Transverse colon (tissue), 4 donors: Measurements from ENCODE around the gene MAPKAP1. TPM values are rescaled to one million over a fixed set of nuclear protein-coding genes. Genes with fewer than 3 reads are reported as not detected.

Source experiments
- DNase-seq: peaks from one replicate; pipeline ENCODE4 v3.0.0-alpha.2; 2019
- H3K27ac ChIP-seq, 4 donors: fragments of 200-600 bp; sonication (generic); 2 replicates each; pipeline ENCODE4 v1.5.1; 2016 to 2018; ENCODE audit warnings: inconsistent platforms in 4 of 4
- H3K27me3 ChIP-seq: fragments of 200-600 bp; sonication (generic); 2 replicates; pipeline ENCODE4 v1.5.1; 2017; ENCODE audit warnings: inconsistent platforms
- H3K36me3 ChIP-seq, 4 donors: fragments of 200-600 bp; sonication (generic); 2 replicates each; pipeline ENCODE4 v1.5.1; 2017 to 2019; ENCODE audit warnings: inconsistent platforms in 4 of 4
- H3K4me1 ChIP-seq, 4 donors: fragments of 200-600 bp; sonication (generic); 2 replicates each; pipeline ENCODE4 v1.5.1; 2017 to 2020; ENCODE audit warnings: inconsistent platforms in 4 of 4
- H3K4me3 ChIP-seq, 4 donors: fragments of 200-600 bp; sonication (generic); 1 replicate in 1 of 4; 2 replicates in 3 of 4; pipeline versions ENCODE4 v1.5.1 to v1.6.1; 2017 to 2019; ENCODE audit warnings: inconsistent platforms in 4 of 4
- H3K9me3 ChIP-seq, 2 donors: fragments of 200-600 bp; sonication (generic); 2 replicates each; pipeline ENCODE4 v1.5.1; 2017 to 2019; ENCODE audit warnings: inconsistent platforms in 2 of 2
- CTCF ChIP-seq, 5 experiments: fragments of 200-600 bp in 3 of 5; fragments of 450-650 bp in 2 of 5; sonication (generic) in 3 of 5; IDR thresholded peaks; 1 replicate in 2 of 5; 2 replicates in 3 of 5; pipeline ENCODE4 v1.5.1; 2016 to 2017; ENCODE audit warnings: antibody characterized with exemption in 5 of 5, inconsistent platforms in 3 of 5, mild to moderate bottlenecking in 2 of 5, moderate library complexity in 1 of 5
- EP300 ChIP-seq: sonication (generic); formaldehyde crosslinking; IDR thresholded peaks from one replicate; pipeline ENCODE4 v1.6.1; 2017; ENCODE audit warnings: antibody characterized with exemption, low read depth
- POLR2A ChIP-seq: fragments of 450-650 bp; IDR thresholded peaks from one replicate; pipeline ENCODE4 v1.6.1; 2016; ENCODE audit warnings: antibody characterized with exemption, mild to moderate bottlenecking, moderate library complexity
- POLR2AphosphoS5 ChIP-seq, 3 donors: sonication (generic); formaldehyde crosslinking; IDR thresholded peaks; one replicate each; pipeline ENCODE4 v1.6.1; 2016; ENCODE audit warnings: antibody characterized with exemption in 3 of 3
- WGBS, 2 donors: methylation state at CpG; one replicate each; pipeline ENCODE4 v1.1.5; 2018; ENCODE audit warnings: low coverage in 1 of 2; 5-methylcytosine and 5-hydroxymethylcytosine counted together
- in situ Hi-C, 4 donors: fragments of 200-750 bp; cut with MboI; loops; one replicate each; pipeline versions ENCODE4 v1.15.0 to v1.15.1; 2017; ENCODE audit warnings: low sequenced_read_pairs in 3 of 4, low pct_ligation_motif_present in 1 of 4, low pct_unique_long_range_greater_than_20kb in 1 of 4
- intact Hi-C: fragments of 100-400 bp; cut with DNase I; formaldehyde crosslinking; loops from one replicate; pipeline ENCODE4 v1.15.1; 2023; ENCODE audit warnings: low total_unique reads
- total RNA-seq, 4 donors: library from RNA; depleted of rRNA; stranded (reverse); fragments of >200 nt; gene quantifications; one replicate each; pipeline ENCODE4 v1.1.0, GENCODE V29; 2016

The MAPKAP1 gene
- total RNA-seq, 4 donors from 2014 or later: 59.8 to 83.4 (median 71.2) TPM

- Histone ChIP-seq H3K27me3 (peaks cover 14% of the 10 kb centered on the region), H3K4me3 (no peak overlapping the region), H3K27ac (no peak overlapping the region), H3K9me3 (no peaks in the 10 kb centered on the region), H3K36me3 (no peaks in the 10 kb centered on the region), H3K4me1 (peaks cover 3 to 15% (median 9%) of the 10 kb centered on the region in 4 donors)
- 94% methylated on average over 24 of the region's 24 CpGs; no CpG with 5 or more reads in 1 of the 2 donors for WGBS, 2 donors
- DNase-seq: no peak
- in situ Hi-C loops (loop anchor here (5.0 to 25.0 kb wide), 6 partner anchors 144 to 977 kb away; no protein-coding TSS in a partner anchor), intact Hi-C loops (no loop called here)
- TF ChIP-seq POLR2AphosphoS5 (IDR thresholded peaks at IDR 0.05): no peak
- TF ChIP-seq EP300: no peak
- no peak for TF ChIP-seq POLR2A
- no peak for TF ChIP-seq CTCF (IDR thresholded peaks at IDR 0.05)
These were observed 296.5 kb downstream of the MAPKAP1 start for GRCh38 chr9:125410522-125410894.

- in situ Hi-C loops (loop anchor here (5.0 to 25.0 kb wide), 7 partner anchors 145 to 977 kb away; no protein-coding TSS in a partner anchor), intact Hi-C loops (loop anchor here (5.0 to 10.0 kb wide), 4 partner anchors 152 to 987 kb away; no protein-coding TSS in a partner anchor)
- H3K4me1 ChIP-seq: peaks cover 3 to 15% (median 9%) of the 10 kb centered on the region in 4 donors
- no peaks in the 10 kb centered on the region for H3K9me3 ChIP-seq
- TF ChIP-seq POLR2A (no peak), CTCF (IDR thresholded peaks at IDR 0.05) (no peak), EP300 (no peak), POLR2AphosphoS5 (IDR thresholded peaks at IDR 0.05) (no peak)
- no peak overlapping the region for H3K27ac ChIP-seq
- 93% methylated on average over 2 to 13 of the region's 13 CpGs for WGBS, 2 donors
- H3K27me3 ChIP-seq: peaks cover 14% of the 10 kb centered on the region
- H3K4me3 ChIP-seq: no peak overlapping the region
- H3K36me3 ChIP-seq: no peaks in the 10 kb centered on the region
- no peak for DNase-seq
These were observed 297.1 kb downstream of the MAPKAP1 start for GRCh38 chr9:125409637-125410521.

- no peak for DNase-seq
- peaks cover 14% of the 10 kb centered on the region for H3K27me3 ChIP-seq
- H3K9me3 ChIP-seq: no peaks in the 10 kb centered on the region
- H3K4me1 ChIP-seq: peaks cover 3 to 15% (median 9%) of the 10 kb centered on the region in 4 donors
- H3K4me3 ChIP-seq: no peak overlapping the region
- TF ChIP-seq EP300 (no peak), CTCF (IDR thresholded peaks at IDR 0.05) (no peak), POLR2A (no peak), POLR2AphosphoS5 (IDR thresholded peaks at IDR 0.05) (no peak)
- 81% methylated on average over 20 of the region's 20 CpGs; no CpG with 5 or more reads in 1 of the 2 donors for WGBS, 2 donors
- H3K36me3 ChIP-seq: no peaks in the 10 kb centered on the region
- H3K27ac ChIP-seq: no peak overlapping the region
- in situ Hi-C loops (loop anchor here (10.0 to 25.0 kb wide), 5 partner anchors 228 to 978 kb away; no protein-coding TSS in a partner anchor), intact Hi-C loops (loop anchor here (5.0 to 10.0 kb wide), 4 partner anchors 153 to 988 kb away; no protein-coding TSS in a partner anchor)
These were observed 297.8 kb downstream of the MAPKAP1 start for GRCh38 chr9:125409217-125409636.
